Measurements from ENCODE around the gene VIPAS39. TPM values are rescaled to one million over a fixed set of nuclear protein-coding genes. Genes with fewer than 3 reads are reported as not detected.

VIPAS39 gene
- total and polyA plus RNA-seq, 2 of the 13 experiments (the other 11 are each of a cell fraction or from before 2014, with no cell fraction given), result 13.3 to 21.5 TPM

GRCh38 chr14:77376771-77377501 is 80.5 kb downstream of the VIPAS39 start, which contains the start of the genes SAMD15 and TMED8 (continued):
- peak; percentile 75 for TF ChIP-seq MEIS2 (CRISPR knock-in tag; IDR thresholded peaks at IDR 0.05)
- TF ChIP-seq KAT8 (CRISPR knock-in tag; IDR thresholded peaks at IDR 0.05), result peak; percentile 84
- TF ChIP-seq HIC2 (CRISPR knock-in tag; IDR thresholded peaks at IDR 0.05; ENCODE audit: low read depth), result no peak
- TF ChIP-seq ZNF326 (CRISPR knock-in tag; IDR thresholded peaks at IDR 0.05; ENCODE audit: borderline replicate concordance), result no peak
- no peak for TF ChIP-seq CREB1 (IDR thresholded peaks at IDR 0.05)
- no peak for TF ChIP-seq CREB1 (CRISPR knock-in tag; IDR thresholded peaks at IDR 0.05)
- TF ChIP-seq ZBTB2 (CRISPR knock-in tag; IDR thresholded peaks at IDR 0.05; ENCODE audit: low read depth), result no peak
- TF ChIP-seq ISX (CRISPR knock-in tag; conservative IDR thresholded peaks at IDR 0.05), result peak; percentile 46; the same call in 1 of the 2 replicates
- TF ChIP-seq ZNF883 (CRISPR knock-in tag; IDR thresholded peaks at IDR 0.05; ENCODE audit: not compliant biosample characterization), result no peak
- TF ChIP-seq ZNF446 (CRISPR knock-in tag; IDR thresholded peaks at IDR 0.05), result no peak
- TF ChIP-seq TSC22D2 (CRISPR knock-in tag; IDR thresholded peaks at IDR 0.05; ENCODE audit: borderline replicate concordance), result peak; percentile 33; the same call in 1 of the 2 replicates
- 0 out of 2 replicates have a peak, but pooled peaks have one; percentile 61 for TF ChIP-seq NKX3-1 (CRISPR knock-in tag; IDR thresholded peaks at IDR 0.05)
- TF ChIP-seq PPARG (CRISPR knock-in tag; conservative IDR thresholded peaks at IDR 0.05), result no peak
- TF ChIP-seq, protein P1, sequence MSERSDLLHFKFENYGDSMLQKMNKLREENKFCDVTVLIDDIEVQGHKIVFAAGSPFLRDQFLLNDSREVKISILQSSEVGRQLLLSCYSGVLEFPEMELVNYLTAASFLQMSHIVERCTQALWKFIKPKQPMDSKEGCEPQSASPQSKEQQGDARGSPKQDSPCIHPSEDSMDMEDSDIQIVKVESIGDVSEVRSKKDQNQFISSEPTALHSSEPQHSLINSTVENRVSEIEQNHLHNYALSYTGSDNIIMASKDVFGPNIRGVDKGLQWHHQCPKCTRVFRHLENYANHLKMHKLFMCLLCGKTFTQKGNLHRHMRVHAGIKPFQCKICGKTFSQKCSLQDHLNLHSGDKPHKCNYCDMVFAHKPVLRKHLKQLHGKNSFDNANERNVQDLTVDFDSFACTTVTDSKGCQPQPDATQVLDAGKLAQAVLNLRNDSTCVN (CRISPR knock-in tag; IDR thresholded peaks at IDR 0.05; ENCODE audit: borderline replicate concordance), result 0 out of 2 replicates have a peak, but pooled peaks have one; percentile 19
- TF ChIP-seq NFRKB (IDR thresholded peaks at IDR 0.05), result no peak
- 0 out of 2 replicates have a peak, but pooled peaks have one; percentile 17 for TF ChIP-seq E2F5 (CRISPR knock-in tag; conservative IDR thresholded peaks at IDR 0.05)
- TF ChIP-seq ZNF512B (CRISPR knock-in tag; IDR thresholded peaks at IDR 0.05; ENCODE audit: borderline replicate concordance), result no peak
- TF ChIP-seq NFE2L2 (IDR thresholded peaks at IDR 0.05; ENCODE audit: low read length), result no peak
- peak; percentile 90 for TF ChIP-seq ZNF501 (CRISPR knock-in tag; IDR thresholded peaks at IDR 0.05)
- no peak for TF ChIP-seq CREM (IDR thresholded peaks at IDR 0.05)
- TF ChIP-seq CREM (CRISPR knock-in tag; IDR thresholded peaks at IDR 0.05), result no peak
- TF ChIP-seq ARNTL (CRISPR knock-in tag; IDR thresholded peaks at IDR 0.05), result no peak
- TF ChIP-seq ZNF24 (IDR thresholded peaks at IDR 0.05), result no peak
- no peak for TF ChIP-seq MBNL3 (CRISPR knock-in tag; conservative IDR thresholded peaks at IDR 0.05)
